AG10803 (cell line): ENCODE measurements around the gene LIN7A.
"Not testable (repeated sequence)": the region's sequence is repeated elsewhere in the genome, so short reads cannot be mapped to it uniquely, and the experiment has no call there.

ENCODE experiments used
- DNase-seq: peaks from one replicate; pipeline ENCODE4 v3.0.0; 2010; ENCODE audit warnings: low read depth
- H3K4me3 ChIP-seq: 2 replicates; pipeline ENCODE4 v1.5.1; 2011; ENCODE audit warnings: mild to moderate bottlenecking, low read length, control low read depth
- CTCF ChIP-seq: conservative IDR thresholded peaks from 2 replicates; pipeline ENCODE4 v1.5.1; 2011; ENCODE audit warnings: mild to moderate bottlenecking, low read length, control low read depth, inconsistent platforms

The LIN7A gene

GRCh38 chr12:80895240-80895639 lies 42.5 kb downstream of the LIN7A start:
- no peak overlapping the region for H3K4me3 ChIP-seq
- no peak for TF ChIP-seq CTCF

GRCh38 chr12:80894179-80894578 lies 43.6 kb downstream of the LIN7A start:
- DNase-seq = no peak
- TF ChIP-seq CTCF = no peak
- H3K4me3 ChIP-seq = no peak overlapping the region

More at GRCh38 chr12:80895240-80895639, 42.5 kb downstream of the LIN7A start:
- no peak for DNase-seq

- no peak overlapping the region for H3K4me3 ChIP-seq
- no peak for TF ChIP-seq CTCF
- peak; percentile 78 for DNase-seq
Measured at GRCh38 chr12:80892597-80893445, 44.9 kb downstream of the LIN7A start.

- no peak for TF ChIP-seq CTCF
- no peak overlapping the region for H3K4me3 ChIP-seq
- no peak for DNase-seq
Measured at GRCh38 chr12:80884651-80885050, 53.1 kb downstream of the LIN7A start.

GRCh38 chr12:80881106-80881505 lies 56.6 kb downstream of the LIN7A start:
- TF ChIP-seq CTCF = no peak
- no peak for DNase-seq
- H3K4me3 ChIP-seq = no peak overlapping the region

GRCh38 chr12:80878452-80878851 lies 59.3 kb downstream of the LIN7A start:
- not testable (repeated sequence) for DNase-seq, H3K4me3 ChIP-seq

GRCh38 chr12:80877721-80878265 lies 59.9 kb downstream of the LIN7A start:
- no peak for DNase-seq

More at GRCh38 chr12:80877721-80878265, 59.9 kb downstream of the LIN7A start:
- no peak overlapping the region for H3K4me3 ChIP-seq
- TF ChIP-seq CTCF = no peak
